SK-N-SH treated with all-trans-retinoic acid at 6 μM for 48 hours (cell line): ENCODE data around the gene ATP7B.

Experiments
- ATAC-seq: fragments of 200-7000 bp; cut with Tn5 transposase; 3 replicates; pipeline ENCODE4 v1.9.1; 2020; ENCODE audit warnings: mild to moderate bottlenecking, moderate library complexity
- ARNTL ChIP-seq: fragments of 450-650 bp; formaldehyde crosslinking; IDR thresholded peaks from 2 replicates; pipeline ENCODE4 v1.5.0; 2020; ENCODE audit warnings: low read depth, mild to moderate bottlenecking, moderate library complexity, borderline replicate concordance
- BACH2 ChIP-seq: fragments of 250-450 bp; sonication (Bioruptor Pico); IDR thresholded peaks from 2 replicates; pipeline ENCODE4 v1.9.0; 2021; ENCODE audit warnings: mild to moderate bottlenecking, borderline replicate concordance
- CSDC2 ChIP-seq: fragments of 250-450 bp; sonication (Bioruptor Pico); IDR thresholded peaks from 2 replicates; pipeline ENCODE4 v1.5.0; 2020; ENCODE audit warnings: mild to moderate bottlenecking, moderate library complexity
- GLIS3 ChIP-seq: fragments of 250-450 bp; sonication (Bioruptor Pico); IDR thresholded peaks from 2 replicates; pipeline ENCODE4 v1.5.0; 2020; ENCODE audit warnings: mild to moderate bottlenecking, moderate library complexity
- ISL1 ChIP-seq: fragments of 250-450 bp; sonication (Bioruptor Pico); IDR thresholded peaks from 2 replicates; pipeline ENCODE4 v2.1.2; 2022; ENCODE audit warnings: mild to moderate bottlenecking, moderate library complexity
- OSR1 ChIP-seq: fragments of 250-450 bp; sonication (Bioruptor Pico); IDR thresholded peaks from 2 replicates; pipeline ENCODE4 v1.8.0; 2022; ENCODE audit warnings: moderate library complexity, mild to moderate bottlenecking, inconsistent platforms
- PPARA ChIP-seq: fragments of 250-450 bp; sonication (Bioruptor Pico); IDR thresholded peaks from 2 replicates; pipeline ENCODE4 v1.5.0; 2020; ENCODE audit warnings: mild to moderate bottlenecking, borderline replicate concordance
- SNAI2 ChIP-seq: fragments of 250-450 bp; sonication (Bioruptor Pico); IDR thresholded peaks from 2 replicates; pipeline ENCODE4 v1.5.0; 2020; ENCODE audit warnings: mild to moderate bottlenecking, moderate library complexity
- TCF4 ChIP-seq: fragments of 250-450 bp; sonication (Bioruptor Pico); IDR thresholded peaks from 2 replicates; pipeline ENCODE4 v1.8.0; 2021; ENCODE audit warnings: mild to moderate bottlenecking, moderate library complexity, borderline replicate concordance
- TOX ChIP-seq: fragments of 250-450 bp; sonication (Bioruptor Pico); IDR thresholded peaks from 2 replicates; pipeline ENCODE4 v1.8.0; 2021; ENCODE audit warnings: mild to moderate bottlenecking, moderate library complexity, borderline replicate concordance
- ZC3H10 ChIP-seq: fragments of 250-450 bp; sonication (Bioruptor Pico); IDR thresholded peaks from 2 replicates; pipeline ENCODE4 v1.5.1; 2021; ENCODE audit warnings: mild to moderate bottlenecking, moderate library complexity
- ZFP3 ChIP-seq: fragments of 250-450 bp; sonication (Bioruptor Pico); IDR thresholded peaks from 2 replicates; pipeline ENCODE4 v1.5.0; 2020; ENCODE audit warnings: mild to moderate bottlenecking, moderate library complexity
- ZNF565 ChIP-seq: fragments of 450-650 bp; formaldehyde crosslinking; conservative IDR thresholded peaks from 2 replicates; pipeline ENCODE4 v1.5.0; 2020; ENCODE audit warnings: low read depth, mild to moderate bottlenecking, moderate library complexity
- ZNF70 ChIP-seq: fragments of 450-650 bp; formaldehyde crosslinking; IDR thresholded peaks from 2 replicates; pipeline ENCODE4 v1.5.0; 2020; ENCODE audit warnings: mild to moderate bottlenecking, moderate library complexity
- ZNF8 ChIP-seq: fragments of 450-650 bp; formaldehyde crosslinking; IDR thresholded peaks from 2 replicates; pipeline ENCODE4 v1.5.0; 2020; ENCODE audit warnings: mild to moderate bottlenecking, moderate library complexity
- TF ChIP-seq, protein P1 (sequence below): fragments of 250-450 bp; sonication (Bioruptor Pico); IDR thresholded peaks from 2 replicates; pipeline ENCODE4 v1.5.1; 2020; ENCODE audit warnings: low read depth, mild to moderate bottlenecking, moderate library complexity
- TF ChIP-seq, protein P2 (sequence below): fragments of 250-450 bp; sonication (Bioruptor Pico); IDR thresholded peaks from 2 replicates; pipeline ENCODE4 v1.5.0; 2020; ENCODE audit warnings: mild to moderate bottlenecking, moderate library complexity
- TF ChIP-seq, protein P3 (sequence below): fragments of 250-450 bp; sonication (Bioruptor Pico); IDR thresholded peaks from 2 replicates; pipeline ENCODE4 v1.5.1; 2021; ENCODE audit warnings: mild to moderate bottlenecking, moderate library complexity
- TF ChIP-seq, protein P4 (sequence below): fragments of 250-450 bp; sonication (Bioruptor Pico); IDR thresholded peaks from 2 replicates; pipeline ENCODE4 v1.8.0; 2020; ENCODE audit warnings: mild to moderate bottlenecking, moderate library complexity, borderline replicate concordance
- TF ChIP-seq, protein P5 (sequence below): fragments of 250-450 bp; sonication (Bioruptor Pico); IDR thresholded peaks from 2 replicates; pipeline ENCODE4 v1.8.0; 2021; ENCODE audit warnings: low read depth, mild to moderate bottlenecking, moderate library complexity, borderline replicate concordance

Gene ATP7B

DNA sequence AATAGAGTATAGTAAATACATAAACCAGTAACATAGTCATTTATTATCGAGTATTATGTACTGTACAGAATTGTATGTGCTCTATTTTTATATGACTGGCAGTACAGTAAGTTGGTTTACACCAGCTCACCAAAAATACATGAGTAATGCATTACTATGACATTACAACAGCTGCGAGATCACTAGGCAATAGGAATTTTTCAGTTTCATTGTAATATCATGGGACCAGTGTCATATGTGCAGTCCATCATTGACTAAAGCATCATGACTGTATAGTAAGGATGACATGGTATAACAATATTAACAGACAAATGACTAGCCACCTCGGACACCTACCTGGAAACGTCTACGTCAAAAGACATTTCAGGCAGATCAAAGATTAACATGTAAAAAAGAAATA is 33.6 kb downstream of the ATP7B start:
- TF ChIP-seq, protein P1, sequence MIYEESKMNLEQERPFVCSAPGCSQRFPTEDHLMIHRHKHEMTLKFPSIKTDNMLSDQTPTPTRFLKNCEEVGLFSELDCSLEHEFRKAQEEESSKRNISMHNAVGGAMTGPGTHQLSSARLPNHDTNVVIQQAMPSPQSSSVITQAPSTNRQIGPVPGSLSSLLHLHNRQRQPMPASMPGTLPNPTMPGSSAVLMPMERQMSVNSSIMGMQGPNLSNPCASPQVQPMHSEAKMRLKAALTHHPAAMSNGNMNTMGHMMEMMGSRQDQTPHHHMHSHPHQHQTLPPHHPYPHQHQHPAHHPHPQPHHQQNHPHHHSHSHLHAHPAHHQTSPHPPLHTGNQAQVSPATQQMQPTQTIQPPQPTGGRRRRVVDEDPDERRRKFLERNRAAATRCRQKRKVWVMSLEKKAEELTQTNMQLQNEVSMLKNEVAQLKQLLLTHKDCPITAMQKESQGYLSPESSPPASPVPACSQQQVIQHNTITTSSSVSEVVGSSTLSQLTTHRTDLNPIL (CRISPR knock-in tag) = no peak
- no peak for TF ChIP-seq ZNF70 (CRISPR knock-in tag)
- TF ChIP-seq ZC3H10 (CRISPR knock-in tag) = no peak
- TF ChIP-seq, protein P2, sequence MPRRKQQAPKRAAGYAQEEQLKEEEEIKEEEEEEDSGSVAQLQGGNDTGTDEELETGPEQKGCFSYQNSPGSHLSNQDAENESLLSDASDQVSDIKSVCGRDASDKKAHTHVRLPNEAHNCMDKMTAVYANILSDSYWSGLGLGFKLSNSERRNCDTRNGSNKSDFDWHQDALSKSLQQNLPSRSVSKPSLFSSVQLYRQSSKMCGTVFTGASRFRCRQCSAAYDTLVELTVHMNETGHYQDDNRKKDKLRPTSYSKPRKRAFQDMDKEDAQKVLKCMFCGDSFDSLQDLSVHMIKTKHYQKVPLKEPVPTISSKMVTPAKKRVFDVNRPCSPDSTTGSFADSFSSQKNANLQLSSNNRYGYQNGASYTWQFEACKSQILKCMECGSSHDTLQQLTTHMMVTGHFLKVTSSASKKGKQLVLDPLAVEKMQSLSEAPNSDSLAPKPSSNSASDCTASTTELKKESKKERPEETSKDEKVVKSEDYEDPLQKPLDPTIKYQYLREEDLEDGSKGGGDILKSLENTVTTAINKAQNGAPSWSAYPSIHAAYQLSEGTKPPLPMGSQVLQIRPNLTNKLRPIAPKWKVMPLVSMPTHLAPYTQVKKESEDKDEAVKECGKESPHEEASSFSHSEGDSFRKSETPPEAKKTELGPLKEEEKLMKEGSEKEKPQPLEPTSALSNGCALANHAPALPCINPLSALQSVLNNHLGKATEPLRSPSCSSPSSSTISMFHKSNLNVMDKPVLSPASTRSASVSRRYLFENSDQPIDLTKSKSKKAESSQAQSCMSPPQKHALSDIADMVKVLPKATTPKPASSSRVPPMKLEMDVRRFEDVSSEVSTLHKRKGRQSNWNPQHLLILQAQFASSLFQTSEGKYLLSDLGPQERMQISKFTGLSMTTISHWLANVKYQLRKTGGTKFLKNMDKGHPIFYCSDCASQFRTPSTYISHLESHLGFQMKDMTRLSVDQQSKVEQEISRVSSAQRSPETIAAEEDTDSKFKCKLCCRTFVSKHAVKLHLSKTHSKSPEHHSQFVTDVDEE (CRISPR knock-in tag) = no peak
- TF ChIP-seq ARNTL (CRISPR knock-in tag) = no peak
- no peak for TF ChIP-seq OSR1 (CRISPR knock-in tag)
- TF ChIP-seq CSDC2 (CRISPR knock-in tag) = no peak
- TF ChIP-seq PPARA (CRISPR knock-in tag) = no peak
- TF ChIP-seq, protein P3, sequence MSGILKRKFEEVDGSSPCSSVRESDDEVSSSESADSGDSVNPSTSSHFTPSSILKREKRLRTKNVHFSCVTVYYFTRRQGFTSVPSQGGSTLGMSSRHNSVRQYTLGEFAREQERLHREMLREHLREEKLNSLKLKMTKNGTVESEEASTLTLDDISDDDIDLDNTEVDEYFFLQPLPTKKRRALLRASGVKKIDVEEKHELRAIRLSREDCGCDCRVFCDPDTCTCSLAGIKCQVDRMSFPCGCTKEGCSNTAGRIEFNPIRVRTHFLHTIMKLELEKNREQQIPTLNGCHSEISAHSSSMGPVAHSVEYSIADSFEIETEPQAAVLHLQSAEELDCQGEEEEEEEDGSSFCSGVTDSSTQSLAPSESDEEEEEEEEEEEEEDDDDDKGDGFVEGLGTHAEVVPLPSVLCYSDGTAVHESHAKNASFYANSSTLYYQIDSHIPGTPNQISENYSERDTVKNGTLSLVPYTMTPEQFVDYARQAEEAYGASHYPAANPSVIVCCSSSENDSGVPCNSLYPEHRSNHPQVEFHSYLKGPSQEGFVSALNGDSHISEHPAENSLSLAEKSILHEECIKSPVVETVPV (CRISPR knock-in tag) = no peak
- no peak for TF ChIP-seq GLIS3 (CRISPR knock-in tag)
- TF ChIP-seq, protein P4, sequence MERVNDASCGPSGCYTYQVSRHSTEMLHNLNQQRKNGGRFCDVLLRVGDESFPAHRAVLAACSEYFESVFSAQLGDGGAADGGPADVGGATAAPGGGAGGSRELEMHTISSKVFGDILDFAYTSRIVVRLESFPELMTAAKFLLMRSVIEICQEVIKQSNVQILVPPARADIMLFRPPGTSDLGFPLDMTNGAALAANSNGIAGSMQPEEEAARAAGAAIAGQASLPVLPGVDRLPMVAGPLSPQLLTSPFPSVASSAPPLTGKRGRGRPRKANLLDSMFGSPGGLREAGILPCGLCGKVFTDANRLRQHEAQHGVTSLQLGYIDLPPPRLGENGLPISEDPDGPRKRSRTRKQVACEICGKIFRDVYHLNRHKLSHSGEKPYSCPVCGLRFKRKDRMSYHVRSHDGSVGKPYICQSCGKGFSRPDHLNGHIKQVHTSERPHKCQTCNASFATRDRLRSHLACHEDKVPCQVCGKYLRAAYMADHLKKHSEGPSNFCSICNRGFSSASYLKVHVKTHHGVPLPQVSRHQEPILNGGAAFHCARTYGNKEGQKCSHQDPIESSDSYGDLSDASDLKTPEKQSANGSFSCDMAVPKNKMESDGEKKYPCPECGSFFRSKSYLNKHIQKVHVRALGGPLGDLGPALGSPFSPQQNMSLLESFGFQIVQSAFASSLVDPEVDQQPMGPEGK (CRISPR knock-in tag) = no peak
- no peak for TF ChIP-seq TOX
- TF ChIP-seq ZNF565 = no peak
- no peak for TF ChIP-seq ISL1 (CRISPR knock-in tag)
- TF ChIP-seq ZFP3 (CRISPR knock-in tag) = no peak
- TF ChIP-seq ZNF8 (CRISPR knock-in tag) = no peak
- TF ChIP-seq SNAI2 (CRISPR knock-in tag) = no peak
- TF ChIP-seq BACH2 (CRISPR knock-in tag) = no peak
- no peak for ATAC-seq

DNA sequence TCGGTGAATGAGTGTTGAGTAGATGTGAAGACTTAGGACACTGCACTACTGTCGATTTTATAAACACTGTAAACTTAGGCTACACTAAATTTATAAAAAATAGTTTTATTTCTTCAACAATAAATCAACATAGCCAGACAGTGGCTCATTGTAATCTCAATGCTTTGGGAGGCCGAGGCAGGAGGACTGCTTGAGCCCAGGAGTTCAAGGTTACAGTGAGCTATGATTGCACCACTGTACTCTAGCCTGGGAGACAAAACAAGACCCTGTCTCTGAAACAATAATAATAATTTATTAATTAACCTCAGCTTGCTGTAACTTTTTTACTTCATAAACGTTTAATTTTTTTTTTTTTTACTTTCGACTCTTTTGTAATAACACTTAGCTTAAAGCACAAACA is 34.4 kb downstream of the ATP7B start:
- no peak for ATAC-seq
- TF ChIP-seq SNAI2 (CRISPR knock-in tag) (no peak), TCF4 (CRISPR knock-in tag) (no peak), GLIS3 (CRISPR knock-in tag) (no peak), OSR1 (CRISPR knock-in tag) (no peak), TOX (no peak), CSDC2 (CRISPR knock-in tag) (no peak), BACH2 (CRISPR knock-in tag) (no peak), ZNF565 (no peak), ZNF70 (CRISPR knock-in tag) (no peak), ZFP3 (CRISPR knock-in tag) (no peak)
- TF ChIP-seq, protein P5, sequence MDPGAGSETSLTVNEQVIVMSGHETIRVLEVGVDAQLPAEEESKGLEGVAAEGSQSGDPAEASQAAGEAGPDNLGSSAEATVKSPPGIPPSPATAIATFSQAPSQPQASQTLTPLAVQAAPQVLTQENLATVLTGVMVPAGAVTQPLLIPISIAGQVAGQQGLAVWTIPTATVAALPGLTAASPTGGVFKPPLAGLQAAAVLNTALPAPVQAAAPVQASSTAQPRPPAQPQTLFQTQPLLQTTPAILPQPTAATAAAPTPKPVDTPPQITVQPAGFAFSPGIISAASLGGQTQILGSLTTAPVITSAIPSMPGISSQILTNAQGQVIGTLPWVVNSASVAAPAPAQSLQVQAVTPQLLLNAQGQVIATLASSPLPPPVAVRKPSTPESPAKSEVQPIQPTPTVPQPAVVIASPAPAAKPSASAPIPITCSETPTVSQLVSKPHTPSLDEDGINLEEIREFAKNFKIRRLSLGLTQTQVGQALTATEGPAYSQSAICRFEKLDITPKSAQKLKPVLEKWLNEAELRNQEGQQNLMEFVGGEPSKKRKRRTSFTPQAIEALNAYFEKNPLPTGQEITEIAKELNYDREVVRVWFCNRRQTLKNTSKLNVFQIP (CRISPR knock-in tag) = no peak
- TF ChIP-seq, protein P1 (CRISPR knock-in tag) = no peak
- TF ChIP-seq, protein P3 (CRISPR knock-in tag) = no peak
- TF ChIP-seq, protein P2 (CRISPR knock-in tag) = no peak
